Right ventricle myocardium superior (tissue), 1 donor: ENCODE data around the gene C3. TPM values are rescaled to one million over a fixed set of nuclear protein-coding genes. Genes with fewer than 3 reads are reported as not detected.

Experiments used
- ATAC-seq: fragments of 200-7000 bp; cut with Tn5 transposase; one replicate; pipeline ENCODE4 v1.9.1; 2020; ENCODE audit warnings: mild to moderate bottlenecking; ENCODE audit not compliant: poor library complexity
- DNase-seq: peaks from one replicate; pipeline ENCODE4 v3.0.0-alpha.2; 2020
- intact Hi-C: fragments of 100-400 bp; cut with DNase I; formaldehyde crosslinking; loops from one replicate; pipeline ENCODE4 v1.11.2; 2022
- total RNA-seq: library from RNA; stranded (reverse); fragmentation: NEBNext Ultra II Directional; extraction: Animal tissue kit (Norgen Biotek cat#: 25700); gene quantifications from one replicate; pipeline ENCODE4 v1.2.1, GENCODE V29; 2021
- donor health status: DM: no; HTN: yes; CAD: no; lungs with severe emphysema.

Gene C3
- total RNA-seq, 1 donor from 2014 or later = 308 TPM

DNA sequence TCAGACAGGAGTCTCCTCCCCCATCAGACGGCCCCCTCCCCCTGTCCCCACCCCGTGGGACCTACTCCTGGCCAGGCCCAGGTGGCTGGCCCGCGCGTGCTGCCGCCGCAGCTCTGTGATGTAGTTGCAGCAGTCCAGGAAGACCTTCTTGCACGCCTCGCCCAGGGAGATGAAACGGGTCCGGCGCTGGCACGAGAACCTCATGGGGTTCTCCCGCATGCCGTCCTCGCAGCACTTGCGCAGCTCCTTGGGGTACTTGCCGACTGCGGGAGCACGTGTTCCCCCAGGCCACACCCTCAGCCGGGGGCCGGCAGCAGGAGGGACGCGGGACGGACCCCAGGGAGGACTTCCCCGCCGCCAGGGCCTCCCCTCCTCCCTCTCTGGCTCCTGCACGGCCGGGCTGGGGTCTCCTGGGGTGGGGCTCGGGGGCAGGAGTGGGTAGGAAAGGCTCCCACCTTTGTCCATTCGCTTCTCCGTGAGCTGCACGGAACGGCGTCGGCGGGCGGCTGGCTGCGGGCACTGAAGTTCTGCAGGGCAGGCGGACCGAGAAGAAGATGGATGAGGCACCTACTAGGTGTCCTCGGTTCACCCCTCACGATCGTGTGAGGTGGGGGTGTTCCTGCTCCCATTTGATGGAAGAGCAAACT is 13.3 kb downstream of the C3 start:
- intact Hi-C loops = no loop called here
- ATAC-seq (no peak), DNase-seq (no peak)

DNA sequence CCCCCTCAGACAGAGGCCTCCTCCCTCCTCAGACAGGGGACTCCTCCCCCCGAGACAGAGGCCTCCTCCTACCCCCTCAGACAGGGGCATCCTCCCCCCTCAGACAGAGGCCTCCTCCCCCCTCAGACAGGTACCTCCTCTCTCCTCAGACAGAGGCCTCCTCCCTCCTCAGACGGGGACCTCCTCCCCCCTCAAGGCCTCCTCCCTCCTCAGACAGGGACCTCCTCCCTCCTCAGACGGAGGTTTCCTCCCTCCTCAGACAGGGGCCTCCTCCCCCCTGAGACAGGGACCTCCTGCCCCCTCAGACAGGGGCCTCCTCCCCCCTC is 13.9 kb downstream of the C3 start:
- ATAC-seq (no peak), DNase-seq (no peak)
- intact Hi-C loops = no loop called here

- no peak for DNase-seq
- intact Hi-C loops = no loop called here
- ATAC-seq = no peak
Measured at GRCh38 chr19:6705931-6706632, 14.4 kb downstream of the C3 start.

DNA sequence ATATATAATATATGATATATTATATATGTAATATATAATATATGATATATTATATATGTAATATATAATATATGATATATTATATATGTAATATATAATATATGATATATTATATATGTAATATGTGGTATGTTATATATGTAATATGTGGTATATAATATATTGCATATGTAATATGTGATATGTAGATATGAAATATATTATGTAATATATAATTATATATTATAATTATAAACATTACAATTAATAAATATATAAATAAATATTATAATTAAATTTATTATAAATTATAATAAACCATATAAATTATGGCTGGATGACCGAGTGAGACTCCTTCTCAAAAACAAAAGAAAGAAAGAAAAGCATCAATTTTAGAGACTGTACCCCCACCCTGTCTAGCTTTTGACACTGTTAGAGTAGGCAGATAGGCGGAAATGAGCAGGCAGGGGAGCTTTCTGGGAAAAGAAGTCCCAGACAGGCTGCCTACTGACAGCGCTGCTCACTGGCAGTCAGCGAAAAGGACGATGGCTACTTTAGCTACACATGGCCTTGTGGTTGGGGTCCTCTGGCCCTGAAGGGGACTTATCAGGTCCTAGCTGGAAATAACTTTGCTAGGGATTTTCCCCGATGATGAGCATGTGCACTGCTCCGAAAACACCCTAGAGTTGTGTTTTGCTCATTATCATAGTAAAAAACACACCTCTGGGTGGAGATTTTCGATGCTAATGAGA is 19.7 kb downstream of the C3 start:
- no peak for ATAC-seq
- intact Hi-C loops = no loop called here
- DNase-seq = no peak

GRCh38 chr19:6699935-6700334 is 20.5 kb downstream of the C3 start:
- DNase-seq = no peak
- intact Hi-C loops = no loop called here
- ATAC-seq = no peak

GRCh38 chr19:6697291-6697690 is 23.2 kb downstream of the C3 start:
- DNase-seq (no peak), ATAC-seq (no peak)
- intact Hi-C loops = no loop called here

- DNase-seq (no peak), ATAC-seq (no peak)
- intact Hi-C loops = no loop called here
Measured at GRCh38 chr19:6696239-6696820, 24.1 kb downstream of the C3 start.

- ATAC-seq = no peak
- DNase-seq = no peak
- intact Hi-C loops = no loop called here
Measured at GRCh38 chr19:6694147-6694815, 26.2 kb downstream of the C3 start.

- DNase-seq = no peak
- intact Hi-C loops = no loop called here
- ATAC-seq = no peak
Measured at GRCh38 chr19:6693681-6694080, 26.8 kb downstream of the C3 start.

DNA sequence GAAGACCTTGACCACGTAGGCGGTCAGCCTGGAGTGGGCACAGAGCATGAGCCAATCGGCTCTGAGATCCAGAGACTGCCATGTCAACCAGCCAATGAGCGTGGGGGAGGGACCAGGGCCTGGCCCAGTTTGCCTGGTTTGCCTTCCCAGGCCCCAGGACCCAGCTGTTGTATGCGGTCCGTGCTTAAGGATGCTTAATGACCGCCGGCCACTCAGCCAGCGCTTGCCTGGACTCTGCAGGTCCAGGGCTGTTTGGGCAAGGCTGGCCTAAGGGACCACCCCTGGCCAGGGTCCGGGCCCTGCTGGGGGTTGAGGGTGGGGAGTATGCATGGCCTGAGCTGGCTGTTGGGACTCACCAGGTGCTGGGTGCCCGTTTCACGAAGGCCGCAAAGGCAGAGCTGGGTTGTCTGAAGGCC is 27.4 kb downstream of the C3 start:
- ATAC-seq = no peak

GRCh38 chr19:6692027-6692426 is 28.4 kb downstream of the C3 start:
- intact Hi-C loops = no loop called here
- DNase-seq (no peak), ATAC-seq (no peak)

More for the DNA sequence above, 27.4 kb downstream of the C3 start:
- no peak for DNase-seq
- intact Hi-C loops = no loop called here

- no peak for DNase-seq
- ATAC-seq = no peak
- intact Hi-C loops = no loop called here
Measured at GRCh38 chr19:6691342-6691741, 29.1 kb downstream of the C3 start.

DNA sequence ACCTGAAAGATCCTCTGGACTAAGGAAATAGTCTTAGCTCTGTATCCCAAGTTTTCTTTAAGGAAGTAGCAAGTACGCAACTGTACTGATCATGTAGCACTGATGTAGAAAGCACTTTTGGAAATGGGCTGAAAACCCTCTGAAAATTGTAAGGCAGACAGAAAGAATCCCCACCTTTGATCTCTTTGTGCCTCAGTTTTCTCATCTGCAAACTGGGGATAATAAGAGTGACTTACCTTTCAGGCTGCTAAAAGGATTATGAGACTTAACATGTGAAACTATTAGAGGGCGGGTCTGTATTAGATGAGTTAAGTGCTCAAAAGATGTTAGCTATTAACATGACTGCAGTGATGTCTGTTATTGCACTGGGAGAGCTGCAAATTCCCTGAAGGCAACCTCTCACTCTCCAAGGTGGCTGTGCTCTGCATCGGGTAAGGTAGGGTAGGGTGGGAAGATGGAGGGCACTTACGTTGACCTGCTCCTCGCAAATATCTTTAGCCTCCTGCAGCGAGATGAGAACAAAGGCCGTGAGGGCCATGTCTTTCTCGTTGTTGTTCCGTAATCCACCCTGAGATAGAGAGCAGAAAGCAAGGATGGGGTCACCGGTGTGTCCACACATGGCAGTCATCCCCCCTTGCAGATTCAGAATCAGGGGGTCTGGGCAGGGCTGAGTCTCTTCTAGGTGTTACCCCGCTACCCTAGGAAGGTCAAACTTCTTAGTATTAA is 30.1 kb downstream of the C3 start:
- DNase-seq = no peak
- no peak for ATAC-seq
- intact Hi-C loops = no loop called here

DNA sequence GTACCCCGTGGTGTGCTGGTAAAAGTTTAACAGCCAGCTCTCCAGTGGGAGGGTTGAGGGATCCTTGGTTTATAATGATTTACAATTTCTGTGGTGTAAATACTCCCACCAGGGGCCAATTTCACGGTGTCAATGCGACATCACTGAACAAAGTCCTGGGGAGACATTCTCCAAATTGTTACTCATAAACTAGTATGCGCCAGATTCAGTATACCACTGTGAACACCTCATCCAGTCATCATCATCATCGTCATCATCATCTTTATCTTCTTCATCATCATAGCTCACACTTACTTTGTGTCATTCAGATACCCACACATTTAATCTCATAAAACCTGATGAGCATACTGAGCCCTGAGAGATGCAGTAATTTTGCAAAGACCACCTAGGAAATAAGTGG is 33.3 kb downstream of the C3 start:
- intact Hi-C loops = no loop called here
- DNase-seq = no peak
- ATAC-seq = no peak

DNA sequence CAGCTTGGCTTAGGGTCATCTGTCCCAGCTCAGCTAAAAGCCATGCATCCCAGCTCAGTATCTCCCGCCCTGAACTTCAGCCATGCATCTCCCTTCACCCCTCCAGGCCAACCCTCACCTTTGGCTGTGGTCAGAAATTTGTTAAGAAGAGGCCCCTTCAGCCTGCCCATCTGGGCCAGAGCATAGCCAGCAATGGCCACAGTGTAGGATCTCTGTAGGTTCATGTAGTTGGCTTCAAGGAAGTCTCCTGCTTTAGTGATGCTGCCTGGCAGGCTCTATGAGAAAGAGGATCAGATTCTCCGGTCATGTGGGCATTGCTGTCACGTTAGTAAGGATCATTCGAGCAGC is 33.8 kb downstream of the C3 start:
- intact Hi-C loops = no loop called here
- DNase-seq = no peak
- no peak for ATAC-seq

GRCh38 chr19:6685962-6686627 is 34.4 kb downstream of the C3 start:
- intact Hi-C loops = no loop called here
- DNase-seq = no peak
- no peak for ATAC-seq

DNA sequence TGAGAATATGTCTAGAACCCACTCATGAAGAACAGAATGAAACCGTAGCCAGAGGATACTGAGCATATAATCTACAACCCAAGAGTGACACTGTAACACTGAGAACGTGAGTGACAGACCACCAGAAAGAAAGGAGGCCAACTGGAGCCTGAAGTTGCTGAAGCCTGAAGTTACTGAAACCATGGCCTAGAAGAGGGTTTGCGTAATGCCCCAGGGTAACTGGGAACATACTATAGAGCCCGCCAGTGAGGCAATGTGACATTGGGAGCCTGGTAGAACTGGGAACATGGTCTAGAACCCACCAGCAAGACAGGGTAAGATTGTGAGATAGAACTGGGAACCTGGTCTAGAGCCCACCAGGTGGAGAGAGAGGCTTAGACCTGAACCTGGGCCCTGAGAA is 35.0 kb downstream of the C3 start:
- intact Hi-C loops = no loop called here
- ATAC-seq (no peak), DNase-seq (no peak)

DNA sequence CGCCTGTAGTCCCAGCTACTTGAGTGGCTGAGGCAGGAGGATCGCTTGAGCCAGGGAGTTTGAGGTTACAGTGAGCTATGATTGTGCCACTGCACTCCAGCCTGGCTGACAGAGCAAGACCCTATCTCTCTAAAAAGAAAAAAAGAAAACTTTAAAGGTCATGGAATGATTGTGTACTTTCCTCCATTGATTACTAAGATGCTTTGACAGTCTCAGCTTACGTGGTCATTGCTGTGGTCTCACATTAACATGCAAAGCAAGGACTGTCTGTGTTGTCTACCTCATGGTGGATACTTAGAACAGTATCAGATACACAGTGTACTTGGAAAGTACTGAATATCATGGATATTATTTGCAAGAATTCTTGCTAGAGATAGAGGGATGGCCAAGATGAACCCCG is 36.5 kb downstream of the C3 start:
- DNase-seq (no peak), ATAC-seq (no peak)
- intact Hi-C loops = no loop called here
